CD4-positive, alpha-beta T cell treated with Interleukin-15 for 4 hours (primary cell): ENCODE results near the gene ANKRD13D.
A peak's percentile ranks its signal among the peaks of the same experiment; 100 is the strongest.

Experiments used
- DNase-seq: peaks from one replicate; pipeline ENCODE4 v3.0.0-alpha.2; 2020; ENCODE audit warnings: low spot score

Gene ANKRD13D

DNA sequence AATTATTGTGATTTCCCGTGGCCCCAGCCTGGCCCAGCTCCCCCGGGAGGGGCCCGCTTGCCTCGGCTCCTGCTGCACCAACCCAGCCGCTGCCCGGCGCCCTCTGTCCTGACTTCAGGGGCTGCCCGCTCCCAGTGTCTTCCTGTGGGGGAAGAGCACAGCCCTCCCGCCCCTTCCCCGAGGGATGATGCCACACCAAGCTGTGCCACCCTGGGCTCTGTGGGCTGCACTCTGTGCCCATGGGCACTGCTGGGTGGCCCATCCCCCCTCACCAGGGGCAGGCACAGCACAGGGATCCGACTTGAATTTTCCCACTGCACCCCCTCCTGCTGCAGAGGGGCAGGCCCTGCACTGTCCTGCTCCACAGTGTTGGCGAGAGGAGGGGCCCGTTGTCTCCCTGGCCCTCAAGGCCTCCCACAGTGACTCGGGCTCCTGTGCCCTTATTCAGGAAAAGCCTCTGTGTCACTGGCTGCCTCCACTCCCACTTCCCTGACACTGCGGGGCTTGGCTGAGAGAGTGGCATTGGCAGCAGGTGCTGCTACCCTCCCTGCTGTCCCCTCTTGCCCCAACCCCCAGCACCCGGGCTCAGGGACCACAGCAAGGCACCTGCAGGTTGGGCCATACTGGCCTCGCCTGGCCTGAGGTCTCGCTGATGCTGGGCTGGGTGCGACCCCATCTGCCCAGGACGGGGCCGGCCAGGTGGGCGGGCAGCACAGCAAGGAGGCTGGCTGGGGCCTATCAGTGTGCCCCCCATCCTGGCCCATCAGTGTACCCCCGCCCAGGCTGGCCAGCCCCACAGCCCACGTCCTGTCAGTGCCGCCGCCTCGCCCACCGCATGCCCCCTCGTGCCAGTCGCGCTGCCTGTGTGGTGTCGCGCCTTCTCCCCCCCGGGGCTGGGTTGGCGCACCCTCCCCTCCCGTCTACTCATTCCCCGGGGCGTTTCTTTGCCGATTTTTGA lies 3.3 kb upstream of the ANKRD13D start:
- DNase-seq, result peak; percentile 47

- DNase-seq, result no peak
These were observed 2.3 kb upstream of the ANKRD13D start for GRCh38 chr11:67286621-67287333.

DNA sequence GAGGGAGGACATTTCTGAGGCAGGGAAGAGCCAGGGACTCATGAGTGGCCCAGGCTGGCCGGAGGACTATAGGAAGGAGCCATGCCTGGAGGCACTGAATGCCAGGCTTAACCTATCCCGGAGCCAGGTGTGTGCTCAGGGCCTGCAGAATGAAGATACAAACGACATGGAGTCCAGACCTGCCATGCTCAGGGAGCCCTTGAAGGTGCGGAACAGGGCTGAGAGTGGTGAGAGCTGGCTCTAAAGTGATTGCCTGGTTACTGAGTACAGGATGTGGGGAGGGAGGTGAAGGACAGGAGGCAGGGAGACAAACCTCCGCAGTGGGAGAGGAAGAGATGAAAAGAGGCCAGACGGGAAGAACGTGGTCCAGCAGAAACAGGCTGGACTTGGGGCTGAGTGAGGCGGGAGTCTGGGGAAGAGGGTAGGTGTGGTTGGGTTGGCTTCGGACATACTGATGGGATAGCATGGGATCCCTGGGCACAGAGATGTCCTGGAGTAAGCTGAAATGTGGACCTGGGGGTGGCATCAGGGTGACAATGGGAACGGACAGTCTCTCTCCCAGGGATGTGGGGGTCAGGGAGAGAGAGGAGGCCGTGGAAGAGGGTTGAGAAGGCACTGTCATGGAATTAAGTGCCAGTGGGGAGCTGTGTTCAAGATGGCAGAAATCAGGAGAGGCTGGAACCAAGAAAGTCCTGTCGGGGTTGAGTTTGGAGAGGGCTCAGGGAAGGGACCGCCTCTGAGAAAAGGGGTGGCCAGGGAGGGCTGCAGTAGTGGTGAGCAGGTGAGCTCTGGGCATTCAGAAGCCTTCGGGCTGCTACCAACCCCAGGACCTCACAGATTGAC lies 1.5 kb upstream of the ANKRD13D start:
- no peak for DNase-seq

GRCh38 chr11:67288198-67288451 lies 978 bp upstream of the ANKRD13D start:
- no peak for DNase-seq

DNA sequence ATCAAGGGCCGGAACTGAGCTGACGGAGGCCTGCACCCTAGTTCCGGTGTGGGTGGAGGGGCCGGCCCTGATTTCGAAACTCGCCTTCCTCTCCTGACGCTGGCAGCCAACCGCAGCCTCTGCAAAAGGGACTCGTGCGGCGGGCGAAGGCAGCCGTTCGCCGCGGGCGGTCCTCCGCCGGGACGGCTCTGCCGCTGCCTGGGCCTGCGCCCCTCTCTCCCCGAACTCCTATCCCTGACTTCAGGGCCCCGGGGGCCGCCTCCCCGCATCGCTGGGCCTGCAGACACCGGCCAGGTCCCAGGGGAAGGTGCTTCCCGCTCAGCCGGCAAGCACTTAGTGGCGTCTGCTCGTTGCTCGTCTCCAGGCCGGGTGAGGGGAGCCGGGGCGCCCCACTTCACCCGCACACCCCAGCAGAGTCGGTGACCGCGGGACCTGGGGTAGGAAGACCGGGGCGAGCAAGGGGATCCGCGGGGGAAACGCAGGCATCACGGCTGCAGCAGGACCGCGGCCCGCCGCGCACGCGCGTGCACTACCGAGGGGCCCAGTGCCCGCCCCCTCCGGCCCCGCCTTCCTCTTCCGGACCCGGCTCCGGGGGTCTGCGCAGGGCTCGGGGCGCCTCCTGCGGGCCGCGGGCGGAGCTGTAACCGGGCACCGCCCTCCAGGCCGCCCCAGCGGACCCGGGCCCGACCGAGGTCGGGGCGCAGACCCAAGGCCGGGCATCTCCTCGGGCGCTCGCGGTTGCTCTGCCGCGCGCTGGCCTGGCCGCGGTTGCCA lies 464 bp upstream of the ANKRD13D start:
- DNase-seq, result peak; percentile 84

GRCh38 chr11:67289651-67290479 lies 762 bp downstream of the ANKRD13D start:
- DNase-seq, result no peak

DNA sequence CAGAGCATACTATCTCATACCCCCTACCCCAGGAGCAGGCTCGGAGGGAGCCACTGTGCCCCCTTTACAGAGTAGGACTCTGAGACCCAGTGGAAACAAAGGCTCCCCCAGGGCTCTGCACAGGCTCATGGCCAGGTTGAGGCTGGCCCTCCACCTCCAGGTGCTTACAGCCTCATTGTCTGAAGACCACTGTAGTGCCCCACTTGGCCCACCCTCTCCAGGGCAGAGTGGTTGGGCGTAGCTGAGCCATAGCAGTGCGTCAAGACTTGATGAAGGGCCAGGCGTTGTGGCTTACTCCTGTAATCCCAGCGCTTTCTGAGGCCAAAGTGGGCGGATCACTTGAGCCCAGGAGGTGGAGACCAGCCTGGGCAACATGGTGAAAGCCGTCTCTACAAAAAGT lies 1.7 kb downstream of the ANKRD13D start:
- DNase-seq, result no peak

DNA sequence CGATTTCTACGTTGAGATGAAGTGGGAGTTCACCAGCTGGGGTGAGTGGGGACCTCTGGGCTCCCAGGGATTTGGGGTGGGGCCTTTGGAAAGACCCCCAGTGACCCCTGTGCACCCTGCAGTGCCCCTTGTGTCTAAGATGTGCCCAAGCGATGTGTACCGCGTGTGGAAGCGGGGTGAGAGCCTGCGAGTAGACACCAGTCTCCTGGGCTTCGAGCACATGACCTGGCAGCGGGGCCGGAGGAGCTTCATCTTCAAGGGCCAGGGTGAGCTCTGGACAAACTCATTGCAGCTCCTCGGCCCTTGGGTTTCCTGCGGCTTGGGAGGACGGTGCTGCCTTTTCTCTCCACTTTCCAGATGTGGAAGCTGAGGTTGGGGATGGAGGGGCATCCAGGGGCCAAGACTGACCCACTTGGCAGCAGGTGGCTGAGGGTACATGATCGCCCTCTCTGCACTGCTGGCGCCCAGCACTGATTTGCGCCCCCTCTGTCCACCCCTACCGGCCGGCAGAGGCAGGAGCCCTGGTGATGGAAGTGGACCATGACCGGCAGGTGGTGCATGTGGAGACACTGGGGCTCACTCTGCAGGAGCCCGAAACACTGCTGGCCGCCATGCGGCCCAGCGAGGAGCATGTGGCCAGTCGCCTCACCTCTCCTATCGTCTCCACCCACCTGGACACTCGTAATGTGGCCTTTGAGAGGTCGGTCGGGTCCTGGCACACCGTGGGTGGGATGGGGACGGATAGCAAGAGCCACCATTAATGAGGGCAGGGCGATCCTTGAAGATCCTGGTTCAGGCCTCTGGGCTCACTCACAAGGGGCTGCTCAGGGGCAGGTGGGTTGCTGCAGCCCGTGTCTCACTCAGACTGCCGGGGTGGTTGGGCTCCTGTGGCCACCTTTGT lies 2.6 kb downstream of the ANKRD13D start:
- DNase-seq, result no peak

- DNase-seq, result no peak
These were observed 3.6 kb downstream of the ANKRD13D start for GRCh38 chr11:67292671-67293070.

DNA sequence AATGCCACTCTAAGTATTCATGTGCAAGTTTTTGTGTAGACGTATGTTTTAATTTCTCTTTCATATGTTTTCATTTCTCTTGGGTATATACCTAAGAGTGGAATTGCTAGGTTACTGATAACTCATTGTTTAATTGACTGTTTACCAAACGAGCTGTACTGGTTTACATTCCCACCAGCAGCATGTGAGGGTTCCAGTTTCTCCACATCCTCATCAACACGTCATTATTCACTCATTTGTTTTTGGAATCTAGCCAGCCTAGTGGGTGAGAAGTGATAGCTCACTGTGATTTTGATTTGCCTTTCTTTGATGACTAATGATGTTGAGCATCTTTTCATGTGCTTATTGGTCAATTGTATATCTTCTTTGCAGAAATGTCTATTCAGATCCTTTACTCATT lies 4.0 kb downstream of the ANKRD13D start:
- peak; percentile 81 for DNase-seq

GRCh38 chr11:67295846-67296245 lies 6.7 kb downstream of the ANKRD13D start:
- no peak for DNase-seq

DNA sequence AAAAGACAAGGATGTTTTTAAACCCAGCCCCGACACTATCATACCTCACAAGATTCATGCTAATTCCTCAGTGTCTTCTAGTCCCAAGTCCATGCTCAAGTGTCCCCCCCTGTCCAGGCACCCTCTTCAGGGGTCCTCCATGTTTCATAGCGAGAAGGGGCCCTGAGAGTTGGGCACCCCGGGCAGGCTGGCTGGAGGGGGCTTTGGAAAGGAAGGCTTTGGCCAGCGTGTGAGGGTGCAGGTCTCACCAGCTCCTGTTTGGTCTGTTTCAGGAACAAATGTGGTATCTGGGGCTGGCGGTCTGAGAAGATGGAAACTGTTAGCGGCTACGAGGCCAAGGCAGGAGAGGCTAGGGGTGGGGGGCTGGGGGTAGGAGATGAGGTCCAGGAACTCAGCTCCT lies 9.7 kb downstream of the ANKRD13D start:
- no peak for DNase-seq

- no peak for DNase-seq
These were observed 10.5 kb downstream of the ANKRD13D start for GRCh38 chr11:67299471-67300191.

- no peak for DNase-seq
These were observed 11.2 kb downstream of the ANKRD13D start for GRCh38 chr11:67300256-67300755.

GRCh38 chr11:67300756-67301312 lies 11.7 kb downstream of the ANKRD13D start:
- no peak for DNase-seq

DNA sequence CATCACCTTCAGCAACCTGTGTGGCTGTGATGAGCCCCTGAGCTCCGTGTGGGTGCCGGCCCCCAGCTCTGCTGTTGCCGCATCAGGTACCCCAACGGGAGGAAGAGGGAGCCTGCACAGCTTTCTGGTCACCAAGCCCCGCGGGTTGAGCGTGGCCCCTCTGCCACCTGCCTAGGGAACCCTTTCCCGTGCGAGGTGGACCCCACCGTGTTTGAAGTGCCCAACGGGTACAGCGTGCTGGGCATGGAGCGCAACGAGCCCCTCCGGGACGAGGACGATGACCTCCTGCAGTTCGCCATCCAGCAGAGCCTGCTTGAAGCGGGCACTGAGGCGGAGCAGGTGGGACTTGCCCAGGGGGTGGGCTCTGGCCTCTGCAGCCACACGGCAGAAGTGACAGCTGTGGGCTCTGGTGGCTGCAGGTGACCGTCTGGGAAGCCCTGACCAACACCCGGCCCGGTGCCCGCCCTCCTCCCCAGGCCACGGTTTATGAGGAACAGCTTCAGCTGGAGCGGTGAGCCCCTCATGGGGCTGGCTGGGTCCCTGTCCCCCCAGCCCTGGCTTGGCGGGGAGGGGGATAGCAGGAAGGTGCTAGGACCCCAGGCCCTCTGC lies 12.3 kb downstream of the ANKRD13D start:
- DNase-seq, result no peak

DNA sequence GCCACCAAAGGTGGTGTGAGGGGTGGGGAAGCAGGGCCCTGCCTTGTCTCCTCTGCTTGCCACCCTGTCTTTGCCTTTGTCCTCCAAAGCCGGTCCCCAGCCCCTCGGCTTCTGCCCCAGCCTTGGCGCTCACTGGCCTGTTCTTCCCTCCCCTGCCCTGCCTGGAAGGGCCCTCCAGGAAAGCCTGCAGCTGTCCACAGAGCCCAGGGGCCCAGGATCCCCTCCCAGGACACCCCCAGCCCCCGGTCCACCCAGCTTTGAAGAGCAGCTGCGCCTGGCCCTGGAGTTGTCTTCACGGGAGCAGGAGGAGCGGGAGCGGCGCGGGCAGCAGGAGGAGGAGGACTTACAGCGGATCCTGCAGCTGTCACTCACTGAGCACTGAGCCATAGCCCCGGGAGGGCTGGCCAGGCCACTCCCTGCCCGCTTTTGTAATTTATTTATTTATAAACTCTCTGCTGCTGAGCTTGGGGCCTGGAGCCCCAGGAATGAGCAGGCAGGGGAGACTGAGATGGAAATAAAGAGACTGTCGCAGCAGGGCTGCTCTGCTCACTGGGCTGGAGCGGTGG lies 12.9 kb downstream of the ANKRD13D start:
- DNase-seq, result no peak

DNA sequence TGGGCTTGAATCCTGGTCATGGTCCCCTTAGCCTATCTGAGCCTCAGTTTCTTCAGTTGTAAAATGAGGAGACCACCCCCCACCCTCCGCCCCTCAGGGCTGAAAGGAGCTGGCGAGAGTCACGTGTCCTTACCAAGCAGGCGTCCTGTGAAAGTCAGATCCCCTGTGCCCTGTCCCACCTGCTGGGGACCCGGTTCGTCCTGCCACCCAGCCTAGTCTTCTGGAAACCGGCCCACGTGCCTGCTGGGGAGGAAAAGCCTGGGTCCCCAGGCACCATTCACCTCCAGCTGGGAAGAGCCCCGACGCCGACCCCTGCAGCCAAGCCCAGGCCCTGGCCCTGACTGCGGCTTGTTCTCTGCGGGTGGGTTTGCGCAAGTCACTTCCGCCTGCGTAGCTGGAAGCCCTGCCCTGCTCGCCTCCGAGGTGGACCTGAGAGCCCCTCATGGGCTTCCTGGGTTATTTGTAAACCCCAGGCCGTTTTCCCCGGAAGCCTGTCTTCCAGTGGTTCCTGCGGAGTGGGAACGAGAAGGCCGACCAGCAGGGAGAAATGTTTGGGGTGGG lies 13.5 kb downstream of the ANKRD13D start:
- DNase-seq, result no peak
